Measurements from ENCODE around the gene CAPRIN2. TPM values are rescaled to one million over a fixed set of nuclear protein-coding genes. Genes with fewer than 3 reads are reported as not detected.

Gene CAPRIN2
- total and polyA plus RNA-seq, 2 donors (not counting 1 experiment from before 2014, with no cell fraction given), result 10.8 to 17.2 TPM

- H3K9me3 ChIP-seq (ENCODE audit: control insufficient read depth, insufficient read depth, low read depth, low read length), result no peaks in the 10 kb centered on the region
- H3K4me2 ChIP-seq (ENCODE audit: extremely low read depth, insufficient read depth, low read length), result no peak overlapping the region
- no peak for DNase-seq (ENCODE audit: low read depth in 2 of 2)
- no peak overlapping the region for H3K4me3 ChIP-seq (replicated peaks in 1 of 4; ENCODE audit: control extremely low read depth in 1 of 4, insufficient read depth in 1 of 4, low read depth in 3 of 4, low read length in 4 of 4)
- H3K4me1 ChIP-seq (ENCODE audit: control insufficient read depth, extremely low read depth, insufficient read depth, low read length), result peaks cover 4% of the 10 kb centered on the region
- no peaks in the 10 kb centered on the region for H3K36me3 ChIP-seq (ENCODE audit: control insufficient read depth, insufficient read depth, low read length)
- H4K20me1 ChIP-seq (ENCODE audit: control insufficient read depth, extremely low read depth, insufficient read depth, low read length), result no peaks in the 10 kb centered on the region
- H3K27ac ChIP-seq (ENCODE audit: insufficient read depth, low read length), result no peak overlapping the region
- H3K9ac ChIP-seq (ENCODE audit: insufficient read depth, low read length), result no peak overlapping the region
- TF ChIP-seq CTCF (conservative IDR thresholded peaks at IDR 0.05 in 1 of 2, IDR thresholded peaks at IDR 0.05 in 1 of 2; ENCODE audit: low read depth in 1 of 2, low read length in 2 of 2) (no peak), EZH2 (IDR thresholded peaks at IDR 0.05; ENCODE audit: low read length, missing control alignments) (no peak)
- H3K27me3 ChIP-seq (ENCODE audit: control insufficient read depth, insufficient read depth, low read length), result no peaks in the 10 kb centered on the region
- no peak overlapping the region for H2AFZ ChIP-seq (ENCODE audit: low read length)
- H3K79me2 ChIP-seq (ENCODE audit: control insufficient read depth, insufficient read depth, low read length), result no peaks in the 10 kb centered on the region
Observed at GRCh38 chr12:30794020-30794419, 39.3 kb upstream of the CAPRIN2 start.

- Histone ChIP-seq H3K4me1 (ENCODE audit: control insufficient read depth, extremely low read depth, insufficient read depth, low read length) (peaks cover 4% of the 10 kb centered on the region), H3K4me3 (replicated peaks in 1 of 4; ENCODE audit: control extremely low read depth in 1 of 4, insufficient read depth in 1 of 4, low read depth in 3 of 4, low read length in 4 of 4) (no peak overlapping the region), H3K4me2 (ENCODE audit: extremely low read depth, insufficient read depth, low read length) (peak overlapping the region; percentile 27), H3K36me3 (ENCODE audit: control insufficient read depth, insufficient read depth, low read length) (no peaks in the 10 kb centered on the region), H2AFZ (ENCODE audit: low read length) (no peak overlapping the region), H3K27me3 (ENCODE audit: control insufficient read depth, insufficient read depth, low read length) (no peaks in the 10 kb centered on the region), H4K20me1 (ENCODE audit: control insufficient read depth, extremely low read depth, insufficient read depth, low read length) (no peaks in the 10 kb centered on the region), H3K79me2 (ENCODE audit: control insufficient read depth, insufficient read depth, low read length) (no peaks in the 10 kb centered on the region), H3K9ac (ENCODE audit: insufficient read depth, low read length) (no peak overlapping the region), H3K9me3 (ENCODE audit: control insufficient read depth, insufficient read depth, low read depth, low read length) (no peaks in the 10 kb centered on the region), H3K27ac (ENCODE audit: insufficient read depth, low read length) (no peak overlapping the region)
- peak; percentile 55 to 81 for DNase-seq (ENCODE audit: low read depth in 2 of 2)
- TF ChIP-seq EZH2 (IDR thresholded peaks at IDR 0.05; ENCODE audit: low read length, missing control alignments), result no peak
- TF ChIP-seq CTCF (conservative IDR thresholded peaks at IDR 0.05 in 1 of 2, IDR thresholded peaks at IDR 0.05 in 1 of 2; ENCODE audit: low read depth in 1 of 2, low read length in 2 of 2), result no peak
Observed at GRCh38 chr12:30792648-30793499, 38.1 kb upstream of the CAPRIN2 start.

GRCh38 chr12:30792085-30792484 is 37.3 kb upstream of the CAPRIN2 start:
- no peaks in the 10 kb centered on the region for H3K79me2 ChIP-seq (ENCODE audit: control insufficient read depth, insufficient read depth, low read length)
- H3K36me3 ChIP-seq (ENCODE audit: control insufficient read depth, insufficient read depth, low read length), result no peaks in the 10 kb centered on the region
- no peak for DNase-seq (ENCODE audit: low read depth in 2 of 2)
- H3K4me1 ChIP-seq (ENCODE audit: control insufficient read depth, extremely low read depth, insufficient read depth, low read length), result peaks cover 4% of the 10 kb centered on the region
- no peak overlapping the region for H3K9ac ChIP-seq (ENCODE audit: insufficient read depth, low read length)
- no peaks in the 10 kb centered on the region for H3K27me3 ChIP-seq (ENCODE audit: control insufficient read depth, insufficient read depth, low read length)
- no peak overlapping the region for H3K4me3 ChIP-seq (replicated peaks in 1 of 4; ENCODE audit: control extremely low read depth in 1 of 4, insufficient read depth in 1 of 4, low read depth in 3 of 4, low read length in 4 of 4)
- no peak overlapping the region for H3K4me2 ChIP-seq (ENCODE audit: extremely low read depth, insufficient read depth, low read length)
- no peak overlapping the region for H3K27ac ChIP-seq (ENCODE audit: insufficient read depth, low read length)
- no peaks in the 10 kb centered on the region for H4K20me1 ChIP-seq (ENCODE audit: control insufficient read depth, extremely low read depth, insufficient read depth, low read length)
- H2AFZ ChIP-seq (ENCODE audit: low read length), result no peak overlapping the region
- TF ChIP-seq EZH2 (IDR thresholded peaks at IDR 0.05; ENCODE audit: low read length, missing control alignments) (no peak), CTCF (conservative IDR thresholded peaks at IDR 0.05 in 1 of 2, IDR thresholded peaks at IDR 0.05 in 1 of 2; ENCODE audit: low read depth in 1 of 2, low read length in 2 of 2) (no peak)
- no peaks in the 10 kb centered on the region for H3K9me3 ChIP-seq (ENCODE audit: control insufficient read depth, insufficient read depth, low read depth, low read length)
